Mucosa of rectum (tissue), 2 donors: ENCODE data around the gene CALR3.
"Not testable (repeated sequence)": the region's sequence is repeated elsewhere in the genome, so short reads cannot be mapped to it uniquely, and the experiment has no call there.

Experiments
- H3K27ac ChIP-seq, 2 donors: one replicate each; pipeline ENCODE4 v1.7.0; 2013; ENCODE audit warnings: inconsistent platforms in 2 of 2, low read depth in 2 of 2, low read length in 2 of 2
- H3K27me3 ChIP-seq, 2 donors: one replicate each; pipeline ENCODE4 v1.7.0; 2013; ENCODE audit warnings: low read length in 2 of 2; ENCODE audit not compliant: control insufficient read depth in 2 of 2, insufficient read depth in 2 of 2
- H3K36me3 ChIP-seq, 2 donors: one replicate each; pipeline ENCODE4 v1.7.0; 2013; ENCODE audit warnings: low read length in 2 of 2; ENCODE audit not compliant: control insufficient read depth in 2 of 2, insufficient read depth in 2 of 2
- H3K4me1 ChIP-seq, 2 donors: one replicate each; pipeline ENCODE4 v1.7.0; 2013; ENCODE audit warnings: low read length in 2 of 2, mild to moderate bottlenecking in 1 of 2; ENCODE audit not compliant: control insufficient read depth in 2 of 2, insufficient read depth in 2 of 2
- H3K4me3 ChIP-seq, 2 donors: one replicate each; pipeline ENCODE4 v1.7.0; 2013; ENCODE audit warnings: low read length in 2 of 2
- H3K9ac ChIP-seq, 2 donors: one replicate each; pipeline ENCODE4 v1.7.0; 2013; ENCODE audit warnings: low read length in 2 of 2, low read depth in 1 of 2, mild to moderate bottlenecking in 1 of 2
- H3K9me3 ChIP-seq, 2 donors: one replicate each; pipeline ENCODE4 v1.7.0; 2013; ENCODE audit warnings: low read length in 2 of 2; ENCODE audit not compliant: control insufficient read depth in 2 of 2
- donor health status: healthy.
- donor health status: Normal muscosa, but diverticular disease.

CALR3 gene

GRCh38 chr19:16514383-16515019, 18.5 kb upstream of the CALR3 start:
- H3K27ac ChIP-seq: no peak overlapping the region
- no peaks in the 10 kb centered on the region for H3K4me1 ChIP-seq
- no peaks in the 10 kb centered on the region for H3K27me3 ChIP-seq
- no peaks in the 10 kb centered on the region for H3K9me3 ChIP-seq
- peaks cover 28 to 30% of the 10 kb centered on the region in 2 donors for H3K36me3 ChIP-seq
- no peak overlapping the region for H3K4me3 ChIP-seq
- H3K9ac ChIP-seq: no peak overlapping the region

- not testable (repeated sequence) for H3K9me3 ChIP-seq, H3K27ac ChIP-seq, H3K4me3 ChIP-seq, H3K4me1 ChIP-seq, H3K9ac ChIP-seq, H3K27me3 ChIP-seq
- H3K36me3 ChIP-seq: peaks cover 11 to 19% of the 10 kb centered on the region in 2 donors
Measured at GRCh38 chr19:16512611-16513010, 16.6 kb upstream of the CALR3 start.

- no peaks in the 10 kb centered on the region for H3K4me1 ChIP-seq
- no peak overlapping the region for H3K27ac ChIP-seq
- no peaks in the 10 kb centered on the region for H3K9me3 ChIP-seq
- H3K36me3 ChIP-seq: peaks cover 4 to 10% of the 10 kb centered on the region in 2 donors
- no peak overlapping the region for H3K9ac ChIP-seq
- H3K27me3 ChIP-seq: no peaks in the 10 kb centered on the region
- H3K4me3 ChIP-seq: no peak overlapping the region
Measured at GRCh38 chr19:16509141-16510061, 13.4 kb upstream of the CALR3 start.

- H3K36me3 ChIP-seq: peaks cover 4 to 14% of the 10 kb centered on the region in 2 donors
- no peak overlapping the region for H3K4me3 ChIP-seq
- H3K27me3 ChIP-seq: no peaks in the 10 kb centered on the region
- no peak overlapping the region for H3K9ac ChIP-seq
- H3K4me1 ChIP-seq: no peaks in the 10 kb centered on the region
- no peak overlapping the region for H3K27ac ChIP-seq
- H3K9me3 ChIP-seq: no peaks in the 10 kb centered on the region
Measured at GRCh38 chr19:16508546-16508945, 12.6 kb upstream of the CALR3 start.

GRCh38 chr19:16506961-16507360, 11.0 kb upstream of the CALR3 start:
- no peaks in the 10 kb centered on the region for H3K9me3 ChIP-seq
- no peak overlapping the region for H3K27ac ChIP-seq
- no peaks in the 10 kb centered on the region for H3K27me3 ChIP-seq
- H3K4me3 ChIP-seq: no peak overlapping the region
- no peaks in the 10 kb centered on the region for H3K4me1 ChIP-seq
- no peak overlapping the region for H3K9ac ChIP-seq
- H3K36me3 ChIP-seq: peaks cover 7 to 18% of the 10 kb centered on the region in 2 donors

- H3K4me3 ChIP-seq, H3K4me1 ChIP-seq, H3K9ac ChIP-seq, H3K27ac ChIP-seq, H3K27me3 ChIP-seq, H3K9me3 ChIP-seq: not testable (repeated sequence)
- peaks cover 7 to 18% of the 10 kb centered on the region in 2 donors for H3K36me3 ChIP-seq
Measured at GRCh38 chr19:16506161-16506560, 10.2 kb upstream of the CALR3 start.

GRCh38 chr19:16504271-16504670, 8.3 kb upstream of the CALR3 start:
- H3K4me1 ChIP-seq: no peaks in the 10 kb centered on the region
- H3K4me3 ChIP-seq: no peak overlapping the region
- no peak overlapping the region for H3K27ac ChIP-seq
- no peaks in the 10 kb centered on the region for H3K9me3 ChIP-seq
- no peaks in the 10 kb centered on the region for H3K27me3 ChIP-seq
- no peak overlapping the region for H3K9ac ChIP-seq
- peaks cover 3 to 13% of the 10 kb centered on the region in 2 donors for H3K36me3 ChIP-seq

GRCh38 chr19:16497837-16498236, 1.9 kb upstream of the CALR3 start:
- Histone ChIP-seq H3K27ac (no peak overlapping the region), H3K9ac (no peak overlapping the region), H3K4me3 (no peak overlapping the region), H3K36me3 (peaks cover 0 to 2% of the 10 kb centered on the region in 2 donors), H3K4me1 (peaks cover 8 to 9% of the 10 kb centered on the region in 2 donors), H3K27me3 (no peaks in the 10 kb centered on the region), H3K9me3 (no peaks in the 10 kb centered on the region)

GRCh38 chr19:16497042-16497441, 1.1 kb upstream of the CALR3 start:
- H3K4me3 ChIP-seq: peak overlapping the region; percentile 86 to 94
- no peaks in the 10 kb centered on the region for H3K9me3 ChIP-seq
- H3K9ac ChIP-seq: no peak overlapping the region
- H3K36me3 ChIP-seq: peaks cover 0 to 2% of the 10 kb centered on the region in 2 donors
- peaks cover 8 to 9% of the 10 kb centered on the region in 2 donors for H3K4me1 ChIP-seq
- H3K27me3 ChIP-seq: no peaks in the 10 kb centered on the region
- H3K27ac ChIP-seq: no peak overlapping the region

- Histone ChIP-seq H3K27ac (peak overlapping the region; percentile 32 to 58), H3K9ac (peak overlapping the region; percentile 60 to 70), H3K4me1 (peaks cover 8 to 9% of the 10 kb centered on the region in 2 donors), H3K4me3 (peak overlapping the region; percentile 86 to 94), H3K9me3 (no peaks in the 10 kb centered on the region), H3K27me3 (no peaks in the 10 kb centered on the region), H3K36me3 (peaks cover 0 to 2% of the 10 kb centered on the region in 2 donors)
Measured at GRCh38 chr19:16496613-16496983, 631 bp upstream of the CALR3 start.
